Smooth muscle cell (in vitro differentiated cells): ENCODE measurements around the gene SUFU. TPM values are rescaled to one million over a fixed set of nuclear protein-coding genes. Genes with fewer than 3 reads are reported as not detected.

ENCODE experiments used
- DNase-seq: peaks from one replicate; lab custom pipeline; 2025; ENCODE audit not compliant: unreplicated experiment; lab: John Stamatoyannopoulos, UW
- H2AFZ ChIP-seq: fragments of 200-600 bp; sonication (generic); 2 replicates; pipeline ENCODE4 v1.6.0; 2016; ENCODE audit warnings: antibody characterized with exemption, low read depth, mild to moderate bottlenecking
- H3F3A ChIP-seq: fragments of 200-600 bp; sonication (generic); 2 replicates; pipeline ENCODE4 v1.6.0; 2017; ENCODE audit warnings: antibody characterized with exemption, low read depth
- H3K27ac ChIP-seq: fragments of 200-600 bp; sonication (generic); 2 replicates; pipeline ENCODE4 v1.5.1; 2016; ENCODE audit warnings: low read depth, mild to moderate bottlenecking
- H3K27me3 ChIP-seq: fragments of 200-600 bp; sonication (generic); 2 replicates; pipeline ENCODE4 v1.6.1; 2016; ENCODE audit warnings: low read depth, mild to moderate bottlenecking
- H3K36me3 ChIP-seq: fragments of 200-600 bp; sonication (generic); 2 replicates; pipeline ENCODE4 v1.5.1; 2016; ENCODE audit warnings: low read depth
- H3K4me1 ChIP-seq: fragments of 200-600 bp; sonication (generic); 2 replicates; pipeline ENCODE4 v1.5.1; 2016; ENCODE audit warnings: low read depth
- H3K4me2 ChIP-seq: fragments of 200-600 bp; sonication (generic); 2 replicates; pipeline ENCODE4 v1.6.0; 2016; ENCODE audit warnings: mild to moderate bottlenecking
- H3K4me3 ChIP-seq: fragments of 200-600 bp; sonication (generic); 2 replicates; pipeline ENCODE4 v1.5.1; 2016; ENCODE audit warnings: mild to moderate bottlenecking
- H3K79me2 ChIP-seq: fragments of 200-600 bp; sonication (generic); 2 replicates; pipeline ENCODE4 v1.6.0; 2016; ENCODE audit warnings: low read depth, mild to moderate bottlenecking
- H3K9ac ChIP-seq: fragments of 200-600 bp; sonication (generic); 2 replicates; pipeline ENCODE4 v1.6.0; 2016; ENCODE audit warnings: low read depth
- H3K9me3 ChIP-seq: fragments of 200-600 bp; sonication (generic); replicated peaks from 2 replicates; pipeline ENCODE4 v1.5.1; 2016; ENCODE audit warnings: low read depth
- H4K20me1 ChIP-seq: fragments of 200-600 bp; sonication (generic); 2 replicates; pipeline ENCODE4 v1.6.0; 2016; ENCODE audit warnings: low read depth
- CTCF ChIP-seq: fragments of 200-600 bp; sonication (generic); IDR thresholded peaks from 2 replicates; pipeline ENCODE4 v1.5.1; 2017; ENCODE audit warnings: borderline replicate concordance, mild to moderate bottlenecking, antibody characterized with exemption; ENCODE audit not compliant: insufficient read depth, poor library complexity, severe bottlenecking
- WGBS: methylation state at CpG from one replicate; pipeline ENCODE4 v1.1.7; 2016; ENCODE audit warnings: low lambda C conversion rate; 5-methylcytosine and 5-hydroxymethylcytosine counted together
- polyA plus RNA-seq: library from polyadenylated mRNA; unstranded; fragments of >200 nt; fragmentation: Nextera tagmentation; extraction: Ambion mirVana; gene quantifications from 2 replicates; pipeline ENCODE4 v1.2.1, GENCODE V29; 2016
- total RNA-seq: library from RNA; depleted of rRNA; stranded (reverse); fragments of >200 nt; gene quantifications from 2 replicates; pipeline ENCODE4 v1.2.3, GENCODE V29; 2014

Gene SUFU
- total and polyA plus RNA-seq, 2 experiments from 2014 or later, result 8.5 to 17.2 TPM

- no peak overlapping the region for H2AFZ ChIP-seq
- H3F3A ChIP-seq, result no peaks in the 10 kb centered on the region
- H3K9me3 ChIP-seq, result no peaks in the 10 kb centered on the region
- H3K27ac ChIP-seq, result no peak overlapping the region
- H3K79me2 ChIP-seq, result peaks cover 47% of the 10 kb centered on the region
- no peak for DNase-seq
- 73% methylated on average over 1 of the region's 1 CpG for WGBS
- no peaks in the 10 kb centered on the region for H3K27me3 ChIP-seq
- H3K4me2 ChIP-seq, result no peak overlapping the region
- H3K36me3 ChIP-seq, result no peaks in the 10 kb centered on the region
- H3K9ac ChIP-seq, result no peak overlapping the region
- peak; percentile 16 for TF ChIP-seq CTCF
- no peak overlapping the region for H3K4me3 ChIP-seq
- peaks cover 73% of the 10 kb centered on the region for H4K20me1 ChIP-seq
- no peaks in the 10 kb centered on the region for H3K4me1 ChIP-seq
Observed at GRCh38 chr10:102540023-102540422, 36.3 kb downstream of the SUFU start.

GRCh38 chr10:102542800-102543418 lies 39.1 kb downstream of the SUFU start:
- peaks cover 59% of the 10 kb centered on the region for H3K79me2 ChIP-seq
- H3K4me1 ChIP-seq, result peaks cover 5% of the 10 kb centered on the region
- no peak for TF ChIP-seq CTCF
- no peaks in the 10 kb centered on the region for H3K36me3 ChIP-seq
- no peak overlapping the region for H3K9ac ChIP-seq
- no peaks in the 10 kb centered on the region for H3K9me3 ChIP-seq
- H3F3A ChIP-seq, result no peaks in the 10 kb centered on the region
- H3K4me2 ChIP-seq, result peak overlapping the region; percentile 57
- H3K27me3 ChIP-seq, result no peaks in the 10 kb centered on the region
- H3K4me3 ChIP-seq, result no peak overlapping the region
- DNase-seq, result no peak
- peak overlapping the region; percentile 68 for H3K27ac ChIP-seq
- H2AFZ ChIP-seq, result no peak overlapping the region
- 64% methylated on average over 8 of the region's 8 CpGs for WGBS
- peaks cover 82% of the 10 kb centered on the region for H4K20me1 ChIP-seq

DNA sequence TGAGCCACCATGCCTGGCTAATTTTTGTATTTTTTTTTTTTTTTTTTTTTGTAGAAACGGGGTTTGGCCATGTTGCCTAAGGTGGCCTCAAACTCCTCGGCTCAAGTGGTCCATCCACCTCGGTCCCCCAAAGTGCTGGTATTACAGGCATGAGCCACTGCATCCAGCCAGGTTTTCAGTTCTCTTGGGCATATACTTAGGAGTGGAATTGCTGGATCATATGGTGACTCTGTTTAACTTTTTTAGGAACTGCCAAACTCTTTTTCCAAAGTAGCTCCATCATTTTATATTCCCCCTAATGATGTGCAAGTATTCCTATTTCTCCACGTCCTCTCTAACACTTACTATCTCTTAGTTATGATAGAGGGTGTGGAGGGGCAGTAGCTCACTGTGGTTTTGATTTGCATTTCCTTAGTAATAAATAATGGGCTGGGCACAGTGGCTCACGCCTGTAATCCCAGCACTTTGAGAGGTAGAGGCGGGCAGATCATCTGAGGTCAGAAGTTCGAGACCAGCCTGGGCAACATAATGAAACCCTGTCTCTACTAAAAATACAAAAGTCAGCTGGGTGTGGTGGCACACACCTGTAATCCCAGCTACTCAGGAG lies 41.6 kb downstream of the SUFU start:
- H3K9me3 ChIP-seq, result no peaks in the 10 kb centered on the region
- no peak overlapping the region for H2AFZ ChIP-seq
- H3K36me3 ChIP-seq, result no peaks in the 10 kb centered on the region
- H4K20me1 ChIP-seq, result peaks cover 73% of the 10 kb centered on the region
- peaks cover 40% of the 10 kb centered on the region for H3K79me2 ChIP-seq
- no peak overlapping the region for H3K4me3 ChIP-seq
- peaks cover 5% of the 10 kb centered on the region for H3K4me1 ChIP-seq
- H3K27me3 ChIP-seq, result no peaks in the 10 kb centered on the region
- H3K4me2 ChIP-seq, result no peak overlapping the region
- TF ChIP-seq CTCF, result no peak
- H3K27ac ChIP-seq, result no peak overlapping the region
- 94% methylated on average over 7 of the region's 7 CpGs for WGBS
- H3K9ac ChIP-seq, result no peak overlapping the region
- DNase-seq, result no peak
- H3F3A ChIP-seq, result no peaks in the 10 kb centered on the region

DNA sequence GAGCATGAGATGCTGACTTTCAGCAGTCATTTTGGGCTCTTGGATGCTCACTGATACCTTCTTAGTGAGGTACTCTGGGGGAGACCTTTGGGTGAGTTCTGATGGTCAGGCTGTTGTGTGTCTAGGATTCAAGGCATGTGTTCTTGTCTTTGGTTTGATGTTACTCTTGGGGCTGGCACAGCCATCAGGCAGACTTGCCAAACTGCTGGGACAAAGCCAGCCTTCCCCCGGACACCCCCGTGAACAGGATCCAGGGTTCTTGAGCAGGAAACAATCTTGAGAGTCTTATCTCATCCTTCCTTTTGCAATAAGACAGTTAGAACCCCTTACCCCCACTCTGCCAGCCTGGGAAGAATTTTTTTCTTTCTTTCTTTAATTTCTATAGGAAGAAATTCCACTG lies 42.2 kb downstream of the SUFU start:
- no peak for DNase-seq
- TF ChIP-seq CTCF, result no peak
- Histone ChIP-seq H3K79me2 (peaks cover 35% of the 10 kb centered on the region), H3K27me3 (no peaks in the 10 kb centered on the region), H3K4me2 (no peak overlapping the region), H3K4me1 (peaks cover 5% of the 10 kb centered on the region), H3K36me3 (no peaks in the 10 kb centered on the region), H2AFZ (no peak overlapping the region), H3K9ac (no peak overlapping the region), H3K9me3 (no peaks in the 10 kb centered on the region), H3K4me3 (no peak overlapping the region), H4K20me1 (peaks cover 73% of the 10 kb centered on the region), H3F3A (no peaks in the 10 kb centered on the region), H3K27ac (peak overlapping the region; percentile 15)
- 91% methylated on average over 2 of the region's 2 CpGs for WGBS
